ENCODE measurements around the gene TPM2. TPM values are rescaled to one million over a fixed set of nuclear protein-coding genes. Genes with fewer than 3 reads are reported as not detected.

TPM2 gene
- total and polyA plus RNA-seq, 7 donors = 6,047 to 16,334 (median 9,199) TPM

DNA sequence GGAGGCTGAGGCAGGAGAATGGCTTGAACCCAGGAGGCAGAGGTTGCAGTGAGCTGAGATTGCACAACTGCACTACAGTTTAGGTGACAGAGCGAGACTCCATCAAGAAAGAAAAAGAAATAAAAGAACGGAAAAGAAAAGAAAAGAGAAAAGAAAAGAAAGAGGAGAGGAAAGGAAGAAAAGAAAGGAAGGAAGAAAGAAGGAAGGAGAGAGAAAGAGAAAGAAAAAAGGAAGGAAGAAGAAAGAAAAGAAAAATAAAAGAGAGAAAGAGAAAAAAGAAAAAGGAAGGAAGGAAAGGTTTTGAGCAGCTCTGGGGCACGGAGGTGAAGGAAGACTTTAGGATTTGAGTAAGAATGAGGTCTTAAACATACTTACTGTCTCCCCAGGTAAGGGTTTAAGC, 23.9 kb upstream of the TPM2 start:
- intact Hi-C loops (cut with DNase I) = no loop called here
- H3K36me3 ChIP-seq (ENCODE audit: insufficient read depth in 1 of 2, low read depth in 1 of 2) = peaks cover 24 to 99% of the 10 kb centered on the region in 2 donors
- TF ChIP-seq, protein P1, sequence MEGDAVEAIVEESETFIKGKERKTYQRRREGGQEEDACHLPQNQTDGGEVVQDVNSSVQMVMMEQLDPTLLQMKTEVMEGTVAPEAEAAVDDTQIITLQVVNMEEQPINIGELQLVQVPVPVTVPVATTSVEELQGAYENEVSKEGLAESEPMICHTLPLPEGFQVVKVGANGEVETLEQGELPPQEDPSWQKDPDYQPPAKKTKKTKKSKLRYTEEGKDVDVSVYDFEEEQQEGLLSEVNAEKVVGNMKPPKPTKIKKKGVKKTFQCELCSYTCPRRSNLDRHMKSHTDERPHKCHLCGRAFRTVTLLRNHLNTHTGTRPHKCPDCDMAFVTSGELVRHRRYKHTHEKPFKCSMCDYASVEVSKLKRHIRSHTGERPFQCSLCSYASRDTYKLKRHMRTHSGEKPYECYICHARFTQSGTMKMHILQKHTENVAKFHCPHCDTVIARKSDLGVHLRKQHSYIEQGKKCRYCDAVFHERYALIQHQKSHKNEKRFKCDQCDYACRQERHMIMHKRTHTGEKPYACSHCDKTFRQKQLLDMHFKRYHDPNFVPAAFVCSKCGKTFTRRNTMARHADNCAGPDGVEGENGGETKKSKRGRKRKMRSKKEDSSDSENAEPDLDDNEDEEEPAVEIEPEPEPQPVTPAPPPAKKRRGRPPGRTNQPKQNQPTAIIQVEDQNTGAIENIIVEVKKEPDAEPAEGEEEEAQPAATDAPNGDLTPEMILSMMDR (IDR thresholded peaks at IDR 0.05) = no peak
- no peak overlapping the region for H3K27ac ChIP-seq
- no peaks in the 10 kb centered on the region for H3K9me3 ChIP-seq
- 91 to 96% (median 94%) methylated on average over 3 of the region's 3 CpGs for WGBS, 3 donors
- no peaks in the 10 kb centered on the region for H3K27me3 ChIP-seq (ENCODE audit: insufficient read depth in 3 of 3, low read length in 2 of 3)
- no peaks in the 10 kb centered on the region for H3K4me1 ChIP-seq
- DNase-seq (no peak), ATAC-seq (no peak)
- no peak overlapping the region for H3K4me3 ChIP-seq

GRCh38 chr9:35712762-35713400, 23.2 kb upstream of the TPM2 start:
- TF ChIP-seq, protein P1 (IDR thresholded peaks at IDR 0.05) = no peak
- 87 to 91% (median 88%) methylated on average over 11 of the region's 11 CpGs for WGBS, 3 donors

GRCh38 chr9:35711501-35712428, 22.0 kb upstream of the TPM2 start:
- Histone ChIP-seq H3K27me3 (ENCODE audit: insufficient read depth in 3 of 3, low read length in 2 of 3) (no peaks in the 10 kb centered on the region), H3K36me3 (ENCODE audit: insufficient read depth in 1 of 2, low read depth in 1 of 2) (peaks cover 28 to 99% of the 10 kb centered on the region in 2 donors), H3K4me3 (no peak overlapping the region), H3K9me3 (no peaks in the 10 kb centered on the region), H3K27ac (no peak overlapping the region), H3K4me1 (no peaks in the 10 kb centered on the region)
- intact Hi-C loops (cut with DNase I) = no loop called here
- 87 to 88% (median 87%) methylated on average over 21 of the region's 21 CpGs for WGBS, 3 donors
- ATAC-seq (no peak), DNase-seq (no peak)
- TF ChIP-seq, protein P1 (IDR thresholded peaks at IDR 0.05) = no peak

More at GRCh38 chr9:35712762-35713400, 23.2 kb upstream of the TPM2 start:
- Histone ChIP-seq H3K27me3 (ENCODE audit: insufficient read depth in 3 of 3, low read length in 2 of 3) (no peaks in the 10 kb centered on the region), H3K4me3 (no peak overlapping the region), H3K36me3 (ENCODE audit: insufficient read depth in 1 of 2, low read depth in 1 of 2) (peaks cover 24 to 99% of the 10 kb centered on the region in 2 donors), H3K4me1 (no peaks in the 10 kb centered on the region), H3K27ac (no peak overlapping the region), H3K9me3 (no peaks in the 10 kb centered on the region)
- DNase-seq (no peak), ATAC-seq (no peak)
- intact Hi-C loops (cut with DNase I) = no loop called here

DNA sequence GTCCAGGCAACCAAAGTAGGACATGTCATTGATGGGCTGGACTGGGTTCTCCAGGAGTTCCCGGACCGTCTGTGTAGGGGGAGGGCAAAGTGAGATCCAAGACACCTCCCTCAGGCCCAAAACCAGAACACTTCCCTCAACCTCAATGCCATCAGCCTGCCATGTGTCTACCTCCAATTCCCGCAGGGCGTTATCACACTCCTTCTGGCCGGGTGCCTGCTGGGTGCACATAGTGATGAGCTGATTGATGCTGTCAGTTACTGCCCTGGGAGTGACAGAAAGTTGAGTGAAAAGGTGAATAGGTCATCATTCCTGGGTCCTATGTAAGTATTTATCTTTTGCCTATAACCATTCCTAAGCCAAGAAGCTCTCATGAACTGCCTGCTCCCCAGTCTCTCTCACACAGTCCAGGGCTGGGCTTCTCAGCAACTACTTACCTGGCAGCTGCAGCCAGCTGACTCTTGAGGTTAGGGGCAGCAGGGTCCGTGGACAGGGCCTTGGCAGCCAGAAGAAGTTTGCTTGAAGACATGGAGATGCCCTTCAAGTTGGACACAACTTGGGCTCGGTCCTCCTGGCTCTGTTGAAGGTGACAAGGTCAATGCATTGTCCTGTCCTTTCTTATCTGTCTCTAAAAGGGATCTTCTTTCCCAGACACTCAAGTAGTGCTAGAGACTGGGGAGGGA, 21.2 kb upstream of the TPM2 start:
- peaks cover 30 to 99% of the 10 kb centered on the region in 2 donors for H3K36me3 ChIP-seq (ENCODE audit: insufficient read depth in 1 of 2, low read depth in 1 of 2)
- H3K4me3 ChIP-seq = no peak overlapping the region
- H3K27me3 ChIP-seq (ENCODE audit: insufficient read depth in 3 of 3, low read length in 2 of 3) = no peaks in the 10 kb centered on the region
- DNase-seq = no peak
- H3K4me1 ChIP-seq = no peaks in the 10 kb centered on the region
- 63 to 84% (median 64%) methylated on average over 7 of the region's 7 CpGs for WGBS, 3 donors
- intact Hi-C loops (cut with DNase I) = no loop called here
- H3K27ac ChIP-seq = no peak overlapping the region
- no peak for ATAC-seq
- H3K9me3 ChIP-seq = no peaks in the 10 kb centered on the region
- TF ChIP-seq, protein P1 (IDR thresholded peaks at IDR 0.05) = no peak

All from psoas muscle (tissue), 8 donors.